Subcutaneous abdominal adipose tissue (tissue), 5 donors: ENCODE results near the gene TAPT1.

Source experiments
- H3K27ac ChIP-seq: one replicate; pipeline ENCODE4 v1.7.0; 2013; ENCODE audit warnings: low read depth, mild to moderate bottlenecking, inconsistent platforms, low read length, moderate library complexity
- H3K27me3 ChIP-seq, 5 donors: one replicate each; pipeline ENCODE4 v1.7.0; 2013; ENCODE audit warnings: low read length in 5 of 5, inconsistent platforms in 1 of 5; ENCODE audit not compliant: control insufficient read depth in 5 of 5, insufficient read depth in 4 of 5
- H3K36me3 ChIP-seq, 5 donors: one replicate each; pipeline ENCODE4 v1.7.0; 2013; ENCODE audit warnings: low read length in 5 of 5; ENCODE audit not compliant: control insufficient read depth in 5 of 5, insufficient read depth in 5 of 5
- H3K4me1 ChIP-seq, 5 donors: one replicate each; pipeline ENCODE4 v1.7.0; 2013; ENCODE audit warnings: low read length in 5 of 5, mild to moderate bottlenecking in 3 of 5, moderate library complexity in 1 of 5; ENCODE audit not compliant: control insufficient read depth in 5 of 5, insufficient read depth in 5 of 5
- H3K4me3 ChIP-seq, 5 donors: one replicate each; pipeline ENCODE4 v1.7.0; 2013; ENCODE audit warnings: low read length in 5 of 5, low read depth in 1 of 5
- H3K9ac ChIP-seq, 5 donors: one replicate each; pipeline ENCODE4 v1.7.0; 2013; ENCODE audit warnings: low read length in 5 of 5, mild to moderate bottlenecking in 4 of 5, moderate library complexity in 3 of 5
- H3K9me3 ChIP-seq, 5 donors: one replicate each; pipeline ENCODE4 v1.7.0; 2013; ENCODE audit warnings: low read length in 5 of 5; ENCODE audit not compliant: control insufficient read depth in 5 of 5
- donor health status: healthy.
- donor health status: healthy.
- donor health status: healthy.
- donor health status: healthy.
- donor health status: healthy.

TAPT1 gene

GRCh38 chr4:16263056-16263455 lies 36.8 kb upstream of the TAPT1 start:
- peaks cover 0 to 5% (median 0%) of the 10 kb centered on the region in 5 donors for H3K4me1 ChIP-seq
- no peaks in the 10 kb centered on the region for H3K27me3 ChIP-seq
- no peak overlapping the region for H3K27ac ChIP-seq
- H3K9ac ChIP-seq: no peak overlapping the region
- no peak overlapping the region for H3K4me3 ChIP-seq
- H3K36me3 ChIP-seq: no peaks in the 10 kb centered on the region
- no peaks in the 10 kb centered on the region for H3K9me3 ChIP-seq

- no peak overlapping the region for H3K9ac ChIP-seq
- peaks cover 0 to 5% (median 0%) of the 10 kb centered on the region in 5 donors for H3K4me1 ChIP-seq
- peaks cover 0 to 2% (median 0%) of the 10 kb centered on the region in 5 donors for H3K36me3 ChIP-seq
- H3K27ac ChIP-seq: no peak overlapping the region
- H3K27me3 ChIP-seq: no peaks in the 10 kb centered on the region
- no peaks in the 10 kb centered on the region for H3K9me3 ChIP-seq
- H3K4me3 ChIP-seq: no peak overlapping the region
Observed at GRCh38 chr4:16262188-16262587, 35.9 kb upstream of the TAPT1 start.

GRCh38 chr4:16261313-16261878 lies 35.1 kb upstream of the TAPT1 start:
- Histone ChIP-seq H3K9me3 (no peaks in the 10 kb centered on the region), H3K27ac (no peak overlapping the region), H3K4me1 (peaks cover 0 to 5% (median 0%) of the 10 kb centered on the region in 5 donors), H3K4me3 (no peak overlapping the region), H3K36me3 (peaks cover 0 to 3% (median 3%) of the 10 kb centered on the region in 5 donors), H3K27me3 (no peaks in the 10 kb centered on the region), H3K9ac (no peak overlapping the region)

- H3K27ac ChIP-seq: no peak overlapping the region
- peaks cover 0 to 5% (median 0%) of the 10 kb centered on the region in 5 donors for H3K4me1 ChIP-seq
- H3K9ac ChIP-seq: no peak overlapping the region
- no peak overlapping the region for H3K4me3 ChIP-seq
- H3K36me3 ChIP-seq: peaks cover 0 to 5% (median 4%) of the 10 kb centered on the region in 5 donors
- no peaks in the 10 kb centered on the region for H3K27me3 ChIP-seq
- no peaks in the 10 kb centered on the region for H3K9me3 ChIP-seq
Observed at GRCh38 chr4:16259889-16260246, 33.6 kb upstream of the TAPT1 start.

GRCh38 chr4:16259241-16259888 lies 33.1 kb upstream of the TAPT1 start:
- Histone ChIP-seq H3K9me3 (no peaks in the 10 kb centered on the region), H3K27ac (no peak overlapping the region), H3K9ac (no peak overlapping the region), H3K36me3 (peaks cover 0 to 5% (median 4%) of the 10 kb centered on the region in 5 donors), H3K4me1 (no peaks in the 10 kb centered on the region), H3K4me3 (no peak overlapping the region), H3K27me3 (no peaks in the 10 kb centered on the region)

DNA sequence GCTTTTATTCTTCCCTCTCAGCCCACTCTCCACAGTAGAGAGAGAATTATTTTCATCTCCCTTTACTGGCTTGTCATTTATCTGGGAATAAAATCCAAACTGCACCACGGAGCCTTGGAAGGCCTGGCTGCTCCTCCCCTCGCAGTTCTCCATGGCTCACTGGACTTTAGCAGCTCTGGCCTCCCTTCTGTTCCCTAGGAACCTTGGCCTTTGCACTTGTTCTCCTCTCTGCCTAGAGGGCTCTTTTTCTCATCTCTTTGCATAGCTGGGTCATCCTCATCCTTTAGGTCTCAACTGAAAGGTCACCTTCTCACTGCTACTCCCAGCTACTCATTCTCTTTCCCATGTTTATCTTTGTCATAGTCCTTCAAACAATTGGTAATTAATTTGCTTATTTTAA lies 31.3 kb upstream of the TAPT1 start:
- peaks cover 0 to 10% (median 7%) of the 10 kb centered on the region in 5 donors for H3K36me3 ChIP-seq
- peaks cover 0 to 8% (median 0%) of the 10 kb centered on the region in 5 donors for H3K4me1 ChIP-seq
- no peaks in the 10 kb centered on the region for H3K27me3 ChIP-seq
- no peak overlapping the region for H3K27ac ChIP-seq
- H3K4me3 ChIP-seq: no peak overlapping the region
- H3K9me3 ChIP-seq: no peaks in the 10 kb centered on the region
- no peak overlapping the region for H3K9ac ChIP-seq

GRCh38 chr4:16256343-16256742 lies 30.1 kb upstream of the TAPT1 start:
- Histone ChIP-seq H3K4me1 (peaks cover 0 to 8% (median 0%) of the 10 kb centered on the region in 5 donors), H3K27ac (no peak overlapping the region), H3K4me3 (no peak overlapping the region), H3K9me3 (no peaks in the 10 kb centered on the region), H3K9ac (no peak overlapping the region), H3K36me3 (peaks cover 0 to 16% (median 8%) of the 10 kb centered on the region in 5 donors), H3K27me3 (no peaks in the 10 kb centered on the region)

DNA sequence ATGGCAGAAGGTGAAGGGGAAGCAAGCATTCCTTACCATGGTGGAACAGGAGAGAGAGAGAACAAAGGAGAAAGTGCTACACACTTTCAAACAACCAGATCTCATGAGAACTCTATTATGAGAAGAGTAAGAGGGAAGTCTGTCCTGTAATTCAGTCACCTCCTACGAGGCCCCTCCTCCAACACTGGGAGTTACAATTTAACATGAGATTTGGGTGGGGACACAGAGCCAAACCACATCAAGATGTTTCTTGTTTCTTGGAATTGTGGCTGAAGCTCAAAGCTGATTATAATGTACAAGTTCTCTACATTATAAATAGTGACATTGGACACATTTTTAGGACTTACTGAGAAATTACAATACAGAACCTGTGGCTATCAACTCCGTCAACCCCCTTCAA lies 29.5 kb upstream of the TAPT1 start:
- Histone ChIP-seq H3K9me3 (no peaks in the 10 kb centered on the region), H3K36me3 (peaks cover 0 to 16% (median 8%) of the 10 kb centered on the region in 5 donors), H3K27me3 (no peaks in the 10 kb centered on the region), H3K4me1 (peaks cover 0 to 8% (median 0%) of the 10 kb centered on the region in 5 donors), H3K9ac (no peak overlapping the region), H3K4me3 (no peak overlapping the region), H3K27ac (no peak overlapping the region)

GRCh38 chr4:16253127-16253960 lies 27.1 kb upstream of the TAPT1 start:
- H3K9me3 ChIP-seq: no peaks in the 10 kb centered on the region
- no peak overlapping the region for H3K4me3 ChIP-seq
- peaks cover 2 to 16% (median 8%) of the 10 kb centered on the region in 5 donors for H3K36me3 ChIP-seq
- no peak overlapping the region for H3K27ac ChIP-seq
- H3K9ac ChIP-seq: no peak overlapping the region
- H3K4me1 ChIP-seq: peaks cover 0 to 8% (median 0%) of the 10 kb centered on the region in 5 donors
- H3K27me3 ChIP-seq: no peaks in the 10 kb centered on the region
